Neural progenitor cell (in vitro differentiated cells): ENCODE data around the gene RAX2. TPM values are rescaled to one million over a fixed set of nuclear protein-coding genes. Genes with fewer than 3 reads are reported as not detected.

ENCODE experiments used
- DNase-seq: peaks from one replicate; pipeline ENCODE4 v3.0.0-alpha.2; 2016; ENCODE audit warnings: low spot score
- H2AFZ ChIP-seq: fragments of 200-600 bp; sonication (generic); replicated peaks from 2 replicates; pipeline ENCODE4 v1.6.1; 2016; ENCODE audit warnings: antibody characterized with exemption
- H3F3A ChIP-seq: fragments of 200-600 bp; sonication (generic); 2 replicates; pipeline ENCODE4 v1.6.1; 2016; ENCODE audit warnings: antibody characterized with exemption, low read depth
- H3K27ac ChIP-seq: fragments of 200-600 bp; sonication (generic); 2 replicates; pipeline ENCODE4 v1.5.1; 2016; ENCODE audit warnings: mild to moderate bottlenecking
- H3K27me3 ChIP-seq: fragments of 200-600 bp; sonication (generic); 2 replicates; pipeline ENCODE4 v1.6.1; 2016; ENCODE audit warnings: mild to moderate bottlenecking, moderate library complexity
- H3K36me3 ChIP-seq: fragments of 200-600 bp; sonication (generic); 2 replicates; pipeline ENCODE4 v1.5.1; 2016
- H3K4me1 ChIP-seq: fragments of 200-600 bp; sonication (generic); 2 replicates; pipeline ENCODE4 v1.6.1; 2016; ENCODE audit warnings: mixed run types
- H3K4me2 ChIP-seq: fragments of 200-600 bp; sonication (generic); 2 replicates; pipeline ENCODE4 v1.6.1; 2016
- H3K4me3 ChIP-seq: fragments of 200-600 bp; sonication (generic); 2 replicates; pipeline ENCODE4 v1.5.1; 2016
- H3K79me2 ChIP-seq: fragments of 200-600 bp; sonication (generic); 2 replicates; pipeline ENCODE4 v1.6.1; 2016; ENCODE audit warnings: low read depth
- H3K9ac ChIP-seq: fragments of 200-600 bp; sonication (generic); 2 replicates; pipeline ENCODE4 v1.6.1; 2016
- H3K9me3 ChIP-seq: fragments of 200-600 bp; sonication (generic); 2 replicates; pipeline ENCODE4 v1.5.1; 2016; ENCODE audit warnings: low read depth
- H4K20me1 ChIP-seq: fragments of 200-600 bp; sonication (generic); 2 replicates; pipeline ENCODE4 v1.6.1; 2016; ENCODE audit warnings: low read depth
- H3K27ac Mint-ChIP-seq: 3 replicates; pipeline ENCODE4 v1.8.0; 2021; ENCODE audit warnings: mixed read lengths
- H3K27me3 Mint-ChIP-seq: 2 replicates; pipeline ENCODE4 v1.8.0; 2022; ENCODE audit warnings: low read depth, mild to moderate bottlenecking, inconsistent platforms, moderate library complexity, mixed read lengths; ENCODE audit not compliant: insufficient read depth
- H3K36me3 Mint-ChIP-seq: 3 replicates; pipeline ENCODE4 v1.8.0; 2021; ENCODE audit warnings: mixed read lengths
- H3K4me1 Mint-ChIP-seq: 3 replicates; pipeline ENCODE4 v1.8.0; 2021; ENCODE audit warnings: mixed read lengths
- H3K4me3 Mint-ChIP-seq: 3 replicates; pipeline ENCODE4 v1.8.0; 2021; ENCODE audit warnings: mild to moderate bottlenecking, moderate library complexity, mixed read lengths
- H3K9me3 Mint-ChIP-seq: 3 replicates; pipeline ENCODE4 v1.8.0; 2020; ENCODE audit warnings: mixed read lengths
- EZH2 ChIP-seq: fragments of 200-600 bp; sonication (generic); IDR thresholded peaks from 2 replicates; pipeline ENCODE4 v1.6.1; 2017; ENCODE audit warnings: antibody characterized with exemption, mild to moderate bottlenecking, moderate library complexity
- EZH2phosphoT487 ChIP-seq: fragments of 200-600 bp; sonication (generic); IDR thresholded peaks from 2 replicates; pipeline ENCODE4 v1.6.1; 2017; ENCODE audit warnings: antibody characterized with exemption
- total RNA-seq: library from RNA; depleted of rRNA; stranded (reverse); fragments of >200 nt; gene quantifications from 2 replicates; pipeline ENCODE4 v1.2.3, GENCODE V29; 2015; ENCODE audit warnings: low replicate concordance
- TF ChIP-seq, protein P1 (sequence below): fragments of 200-600 bp; sonication (generic); IDR thresholded peaks from 2 replicates; pipeline ENCODE4 v1.5.1; 2017; ENCODE audit warnings: antibody characterized with exemption, mild to moderate bottlenecking

RAX2 gene
- total RNA-seq, 1 donor from 2014 or later: not detected

- Histone ChIP-seq H3K9me3 (no peaks in the 10 kb centered on the region), H3K36me3 (no peaks in the 10 kb centered on the region), H3K27ac (no peak overlapping the region), H2AFZ (no peak overlapping the region), H3K4me1 (no peaks in the 10 kb centered on the region), H3F3A (no peaks in the 10 kb centered on the region), H3K79me2 (no peaks in the 10 kb centered on the region), H3K4me2 (no peak overlapping the region), H4K20me1 (no peaks in the 10 kb centered on the region), H3K27me3 (peaks cover 1% of the 10 kb centered on the region), H3K9ac (no peak overlapping the region), H3K4me3 (no peak overlapping the region)
- DNase-seq: no peak
- Mint-ChIP-seq H3K27me3 (peaks cover 14% of the 10 kb centered on the region), H3K36me3 (no peaks in the 10 kb centered on the region), H3K4me3 (no peak overlapping the region), H3K9me3 (peaks cover 18% of the 10 kb centered on the region), H3K4me1 (no peaks in the 10 kb centered on the region), H3K27ac (no peak overlapping the region)
- TF ChIP-seq EZH2: no peak
Observed at GRCh38 chr19:3778104-3778867, 6.3 kb upstream of the RAX2 start.

DNA sequence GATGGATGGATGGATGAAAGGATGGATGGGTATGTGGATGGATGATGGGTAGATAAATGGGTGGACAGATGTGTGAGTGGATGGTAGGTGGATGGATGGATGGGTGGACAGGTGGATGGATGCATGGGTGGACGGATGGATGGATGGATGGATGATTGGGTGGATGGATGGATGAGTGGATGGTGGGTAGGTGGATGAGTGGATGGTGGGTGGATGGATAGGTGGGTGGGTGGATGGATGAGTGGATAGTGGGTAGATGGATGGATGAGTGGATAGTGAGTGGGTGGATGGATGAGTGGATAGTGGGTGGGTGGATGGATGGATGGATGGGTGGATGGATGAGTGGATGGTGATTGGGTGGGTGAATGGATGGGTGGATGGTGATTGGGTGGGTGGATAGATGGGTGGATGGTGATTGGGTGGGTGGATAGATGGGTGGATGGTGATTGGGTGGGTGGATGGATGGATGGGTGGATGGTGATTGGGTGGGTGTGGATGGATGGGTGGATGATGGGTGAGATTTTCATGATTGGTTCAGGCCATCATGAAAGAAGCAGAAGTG lies 4.5 kb upstream of the RAX2 start:
- peaks cover 7% of the 10 kb centered on the region for H3K4me1 ChIP-seq
- H3K9me3 ChIP-seq: no peaks in the 10 kb centered on the region
- no peaks in the 10 kb centered on the region for H3K36me3 ChIP-seq
- H3K4me3 ChIP-seq: no peak overlapping the region
- H4K20me1 ChIP-seq: no peaks in the 10 kb centered on the region
- no peaks in the 10 kb centered on the region for H3K79me2 ChIP-seq
- no peak overlapping the region for H3K4me3 Mint-ChIP-seq
- no peak overlapping the region for H3K4me2 ChIP-seq
- H3K27me3 Mint-ChIP-seq: peaks cover 8% of the 10 kb centered on the region
- no peaks in the 10 kb centered on the region for H3F3A ChIP-seq
- peaks cover 4% of the 10 kb centered on the region for H3K4me1 Mint-ChIP-seq
- TF ChIP-seq, protein P1, sequence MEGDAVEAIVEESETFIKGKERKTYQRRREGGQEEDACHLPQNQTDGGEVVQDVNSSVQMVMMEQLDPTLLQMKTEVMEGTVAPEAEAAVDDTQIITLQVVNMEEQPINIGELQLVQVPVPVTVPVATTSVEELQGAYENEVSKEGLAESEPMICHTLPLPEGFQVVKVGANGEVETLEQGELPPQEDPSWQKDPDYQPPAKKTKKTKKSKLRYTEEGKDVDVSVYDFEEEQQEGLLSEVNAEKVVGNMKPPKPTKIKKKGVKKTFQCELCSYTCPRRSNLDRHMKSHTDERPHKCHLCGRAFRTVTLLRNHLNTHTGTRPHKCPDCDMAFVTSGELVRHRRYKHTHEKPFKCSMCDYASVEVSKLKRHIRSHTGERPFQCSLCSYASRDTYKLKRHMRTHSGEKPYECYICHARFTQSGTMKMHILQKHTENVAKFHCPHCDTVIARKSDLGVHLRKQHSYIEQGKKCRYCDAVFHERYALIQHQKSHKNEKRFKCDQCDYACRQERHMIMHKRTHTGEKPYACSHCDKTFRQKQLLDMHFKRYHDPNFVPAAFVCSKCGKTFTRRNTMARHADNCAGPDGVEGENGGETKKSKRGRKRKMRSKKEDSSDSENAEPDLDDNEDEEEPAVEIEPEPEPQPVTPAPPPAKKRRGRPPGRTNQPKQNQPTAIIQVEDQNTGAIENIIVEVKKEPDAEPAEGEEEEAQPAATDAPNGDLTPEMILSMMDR: no peak
- no peak for TF ChIP-seq EZH2
- no peak for TF ChIP-seq EZH2phosphoT487
- H3K9me3 Mint-ChIP-seq: peaks cover 8% of the 10 kb centered on the region
- no peak overlapping the region for H3K9ac ChIP-seq
- no peak overlapping the region for H2AFZ ChIP-seq
- H3K36me3 Mint-ChIP-seq: no peaks in the 10 kb centered on the region
- DNase-seq: no peak
- H3K27ac Mint-ChIP-seq: no peak overlapping the region
- H3K27me3 ChIP-seq: no peaks in the 10 kb centered on the region
- no peak overlapping the region for H3K27ac ChIP-seq

DNA sequence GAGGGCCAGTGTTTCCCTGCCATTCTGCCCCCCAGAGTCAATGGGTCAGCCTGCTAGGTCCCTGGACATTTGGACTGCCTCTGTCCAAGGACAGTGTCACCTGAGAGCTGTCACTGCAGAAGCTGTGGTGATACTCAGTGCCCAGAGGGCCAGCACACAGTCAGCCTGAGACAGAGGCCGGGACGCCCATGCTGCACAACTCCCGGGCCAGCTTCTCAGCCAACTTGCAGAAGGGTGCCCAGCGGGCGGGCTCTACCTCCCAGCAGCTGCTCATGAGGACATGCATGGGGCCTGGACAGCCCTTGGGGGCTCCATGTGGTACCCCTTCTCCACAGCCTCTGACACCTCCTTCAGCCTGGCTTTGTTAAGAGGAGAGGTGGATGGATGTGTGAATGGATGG lies 3.8 kb upstream of the RAX2 start:
- Histone ChIP-seq H3K27ac (no peak overlapping the region), H2AFZ (no peak overlapping the region)

More for the DNA sequence above, 3.8 kb upstream of the RAX2 start:
- no peak overlapping the region for H3K4me3 ChIP-seq
- no peak overlapping the region for H3K4me3 Mint-ChIP-seq
- H3K36me3 ChIP-seq: no peaks in the 10 kb centered on the region
- H3K9ac ChIP-seq: no peak overlapping the region
- peaks cover 4% of the 10 kb centered on the region for H3K27me3 Mint-ChIP-seq
- peaks cover under 1% of the 10 kb centered on the region for H3K9me3 Mint-ChIP-seq
- H3K4me1 ChIP-seq: peaks cover 14% of the 10 kb centered on the region
- no peaks in the 10 kb centered on the region for H3K79me2 ChIP-seq
- H3K27me3 ChIP-seq: no peaks in the 10 kb centered on the region
- H3K4me2 ChIP-seq: no peak overlapping the region
- H3K4me1 Mint-ChIP-seq: peaks cover 7% of the 10 kb centered on the region
- no peak overlapping the region for H3K27ac Mint-ChIP-seq
- H3K36me3 Mint-ChIP-seq: no peaks in the 10 kb centered on the region
- peaks cover 4% of the 10 kb centered on the region for H3F3A ChIP-seq
- H4K20me1 ChIP-seq: no peaks in the 10 kb centered on the region
- H3K9me3 ChIP-seq: no peaks in the 10 kb centered on the region
- DNase-seq: no peak
- TF ChIP-seq EZH2phosphoT487: no peak
- TF ChIP-seq, protein P1: no peak
- TF ChIP-seq EZH2: no peak
